Neutrophil (primary cell): ENCODE measurements around the gene ARHGEF37.

ENCODE experiments used
- H3K27ac ChIP-seq: fragments of 200-600 bp; sonication (generic); 2 replicates; pipeline ENCODE4 v1.5.1; 2016; ENCODE audit warnings: mild to moderate bottlenecking, moderate library complexity
- H3K27me3 ChIP-seq: fragments of 200-600 bp; sonication (generic); 2 replicates; pipeline ENCODE4 v1.6.0; 2016; ENCODE audit warnings: mild to moderate bottlenecking
- H3K36me3 ChIP-seq: fragments of 200-600 bp; sonication (generic); 2 replicates; pipeline ENCODE4 v1.5.1; 2017
- H3K4me1 ChIP-seq, 2 experiments: fragments of 200-600 bp in 1 of 2; sonication (generic) in 1 of 2; 1 replicate in 1 of 2; 2 replicates in 1 of 2; pipeline versions ENCODE4 v1.5.1 to v1.6.1; 2013 to 2016; ENCODE audit warnings: low read depth in 1 of 2, low read length in 1 of 2, mild to moderate bottlenecking in 1 of 2, moderate library complexity in 1 of 2; ENCODE audit not compliant: control insufficient read depth in 1 of 2, insufficient read depth in 1 of 2
- H3K4me3 ChIP-seq, 2 experiments: fragments of 200-600 bp in 1 of 2; sonication (generic) in 1 of 2; 1 replicate in 1 of 2; 2 replicates in 1 of 2; pipeline ENCODE4 v1.5.1; 2013 to 2016; ENCODE audit warnings: low read depth in 1 of 2, low read length in 1 of 2, mild to moderate bottlenecking in 1 of 2, moderate library complexity in 1 of 2
- H3K9me3 ChIP-seq: fragments of 200-600 bp; sonication (generic); 2 replicates; pipeline ENCODE4 v1.5.1; 2016
- CTCF ChIP-seq: fragments of 200-600 bp; sonication (generic); IDR thresholded peaks from 2 replicates; pipeline ENCODE4 v1.5.1; 2016; ENCODE audit warnings: antibody characterized with exemption

The ARHGEF37 gene

GRCh38 chr5:149636191-149636860 lies 55.0 kb downstream of the ARHGEF37 start:
- no peaks in the 10 kb centered on the region for H3K4me1 ChIP-seq
- no peak overlapping the region for H3K4me3 ChIP-seq
- no peaks in the 10 kb centered on the region for H3K9me3 ChIP-seq
- no peaks in the 10 kb centered on the region for H3K27me3 ChIP-seq
- H3K27ac ChIP-seq = no peak overlapping the region
- H3K36me3 ChIP-seq = no peaks in the 10 kb centered on the region
- no peak for TF ChIP-seq CTCF

GRCh38 chr5:149636861-149637246 lies 55.6 kb downstream of the ARHGEF37 start:
- no peaks in the 10 kb centered on the region for H3K27me3 ChIP-seq
- H3K4me3 ChIP-seq = no peak overlapping the region
- no peaks in the 10 kb centered on the region for H3K36me3 ChIP-seq
- no peaks in the 10 kb centered on the region for H3K4me1 ChIP-seq
- TF ChIP-seq CTCF = peak; percentile 45
- no peak overlapping the region for H3K27ac ChIP-seq
- H3K9me3 ChIP-seq = no peaks in the 10 kb centered on the region

- no peaks in the 10 kb centered on the region for H3K27me3 ChIP-seq
- no peaks in the 10 kb centered on the region for H3K4me1 ChIP-seq
- H3K9me3 ChIP-seq = no peaks in the 10 kb centered on the region
- H3K27ac ChIP-seq = no peak overlapping the region
- no peak overlapping the region for H3K4me3 ChIP-seq
- H3K36me3 ChIP-seq = no peaks in the 10 kb centered on the region
- TF ChIP-seq CTCF = no peak
Measured at GRCh38 chr5:149638136-149638535, 56.8 kb downstream of the ARHGEF37 start.

GRCh38 chr5:149638546-149639241 lies 57.4 kb downstream of the ARHGEF37 start:
- H3K4me1 ChIP-seq = no peaks in the 10 kb centered on the region
- no peak overlapping the region for H3K4me3 ChIP-seq
- H3K27ac ChIP-seq = no peak overlapping the region
- TF ChIP-seq CTCF = no peak
- H3K36me3 ChIP-seq = no peaks in the 10 kb centered on the region
- no peaks in the 10 kb centered on the region for H3K9me3 ChIP-seq
- H3K27me3 ChIP-seq = no peaks in the 10 kb centered on the region

GRCh38 chr5:149639737-149640136 lies 58.4 kb downstream of the ARHGEF37 start:
- H3K27ac ChIP-seq = no peak overlapping the region
- H3K9me3 ChIP-seq = no peaks in the 10 kb centered on the region
- no peaks in the 10 kb centered on the region for H3K4me1 ChIP-seq
- no peaks in the 10 kb centered on the region for H3K36me3 ChIP-seq
- TF ChIP-seq CTCF = no peak
- H3K27me3 ChIP-seq = no peaks in the 10 kb centered on the region
- H3K4me3 ChIP-seq = no peak overlapping the region
